Keratinocyte (primary cell): ENCODE data around the gene FAM83B.

Source experiments
- CTCF ChIP-seq, 3 experiments: IDR thresholded peaks in 1 of 3; conservative IDR thresholded peaks in 1 of 3; optimal IDR thresholded peaks in 1 of 3; 2 replicates in 2 of 3; 3 replicates in 1 of 3; pipeline versions ENCODE3 to v1.5.1; 2011; ENCODE audit warnings: low read length in 3 of 3, mild to moderate bottlenecking in 3 of 3, moderate library complexity in 2 of 3, control low read depth in 1 of 3, inconsistent platforms in 1 of 3; ENCODE audit not compliant: insufficient read depth in 2 of 3; ENCODE audit errors: extremely low read depth in 1 of 3
- EZH2 ChIP-seq: IDR thresholded peaks from one replicate; pipeline ENCODE4 v1.6.1; 2012; ENCODE audit warnings: inconsistent platforms, mild to moderate bottlenecking, low read length, moderate library complexity

GRCh38 chr6:54937371-54937770 lies 90.8 kb downstream of the FAM83B start:
- TF ChIP-seq CTCF (optimal IDR thresholded peaks at IDR 0.05 in 1 of 3, IDR thresholded peaks at IDR 0.05 in 1 of 3, conservative IDR thresholded peaks at IDR 0.05 in 1 of 3; ENCODE audit: extremely low read depth in 1 of 3, insufficient read depth in 2 of 3, low read length in 3 of 3) (no peak), EZH2 (no peak)
